BLaER1 (cell line): Measurements from ENCODE around the gene KLHL40.

Experiments used
- H3K27ac ChIP-seq: shearing (Covaris generic); formaldehyde crosslinking; 2 replicates; pipeline ENCODE4 v1.8.1; 2022
- H3K27me3 ChIP-seq: shearing (Covaris generic); formaldehyde crosslinking; 2 replicates; pipeline ENCODE4 v1.8.1; 2022
- H3K36me3 ChIP-seq: shearing (Covaris generic); formaldehyde crosslinking; 2 replicates; pipeline ENCODE4 v1.8.1; 2022
- H3K4me1 ChIP-seq: shearing (Covaris generic); formaldehyde crosslinking; 2 replicates; pipeline ENCODE4 v1.8.1; 2022
- H3K4me2 ChIP-seq: shearing (Covaris generic); formaldehyde crosslinking; 2 replicates; pipeline ENCODE4 v1.8.1; 2022
- H3K4me3 ChIP-seq: shearing (Covaris generic); formaldehyde crosslinking; 2 replicates; pipeline ENCODE4 v1.8.1; 2022
- H3K9ac ChIP-seq: shearing (Covaris generic); formaldehyde crosslinking; 2 replicates; pipeline ENCODE4 v1.8.1; 2022
- H3K9me3 ChIP-seq: shearing (Covaris generic); formaldehyde crosslinking; 2 replicates; pipeline ENCODE4 v1.8.1; 2022
- H4K20me1 ChIP-seq: shearing (Covaris generic); formaldehyde crosslinking; 2 replicates; pipeline ENCODE4 v1.8.1; 2022
- Cebpa-rat ChIP-seq: shearing (Covaris generic); IDR thresholded peaks from 2 replicates; pipeline ENCODE4 v1.8.1; 2022

The KLHL40 gene

GRCh38 chr3:42680271-42680670 lies 5.1 kb upstream of the KLHL40 start:
- no peak overlapping the region for H3K4me2 ChIP-seq
- H3K9me3 ChIP-seq, result peaks cover 13% of the 10 kb centered on the region
- H3K27me3 ChIP-seq, result no peaks in the 10 kb centered on the region
- TF ChIP-seq Cebpa-rat, result no peak
- no peaks in the 10 kb centered on the region for H4K20me1 ChIP-seq
- no peak overlapping the region for H3K27ac ChIP-seq
- no peaks in the 10 kb centered on the region for H3K36me3 ChIP-seq
- H3K4me3 ChIP-seq, result no peak overlapping the region
- H3K4me1 ChIP-seq, result no peaks in the 10 kb centered on the region
- H3K9ac ChIP-seq, result no peak overlapping the region

GRCh38 chr3:42680806-42681205 lies 4.5 kb upstream of the KLHL40 start:
- Histone ChIP-seq H3K4me2 (no peak overlapping the region), H3K4me1 (no peaks in the 10 kb centered on the region), H3K4me3 (no peak overlapping the region), H4K20me1 (no peaks in the 10 kb centered on the region), H3K36me3 (no peaks in the 10 kb centered on the region), H3K9ac (no peak overlapping the region), H3K27me3 (no peaks in the 10 kb centered on the region), H3K9me3 (peaks cover 13% of the 10 kb centered on the region), H3K27ac (no peak overlapping the region)
- TF ChIP-seq Cebpa-rat, result no peak

- Histone ChIP-seq H4K20me1 (no peaks in the 10 kb centered on the region), H3K4me3 (no peak overlapping the region), H3K9me3 (peaks cover 7% of the 10 kb centered on the region; the same call in 1 of the 2 replicates), H3K27me3 (no peaks in the 10 kb centered on the region), H3K36me3 (no peaks in the 10 kb centered on the region), H3K9ac (no peak overlapping the region), H3K4me1 (no peaks in the 10 kb centered on the region), H3K27ac (no peak overlapping the region), H3K4me2 (no peak overlapping the region)
- no peak for TF ChIP-seq Cebpa-rat
These were observed 3.8 kb upstream of the KLHL40 start for GRCh38 chr3:42681361-42682038.

- no peaks in the 10 kb centered on the region for H3K27me3 ChIP-seq
- H3K9me3 ChIP-seq, result peaks cover 3% of the 10 kb centered on the region; the same call in 1 of the 2 replicates
- H3K4me2 ChIP-seq, result no peak overlapping the region
- no peak overlapping the region for H3K27ac ChIP-seq
- H3K36me3 ChIP-seq, result no peaks in the 10 kb centered on the region
- H3K4me1 ChIP-seq, result no peaks in the 10 kb centered on the region
- H3K4me3 ChIP-seq, result no peak overlapping the region
- no peaks in the 10 kb centered on the region for H4K20me1 ChIP-seq
- TF ChIP-seq Cebpa-rat, result no peak
- no peak overlapping the region for H3K9ac ChIP-seq
These were observed 2.9 kb upstream of the KLHL40 start for GRCh38 chr3:42682301-42683070.

- Histone ChIP-seq H3K4me2 (no peak overlapping the region), H3K9ac (no peak overlapping the region), H3K36me3 (no peaks in the 10 kb centered on the region), H3K4me1 (0 out of 2 replicates have a peak, but pooled peaks cover 6% of the 10 kb centered on the region), H3K9me3 (no peaks in the 10 kb centered on the region), H3K4me3 (no peak overlapping the region), H3K27me3 (no peaks in the 10 kb centered on the region), H4K20me1 (no peaks in the 10 kb centered on the region), H3K27ac (no peak overlapping the region)
- TF ChIP-seq Cebpa-rat, result no peak
These were observed 1.3 kb upstream of the KLHL40 start for GRCh38 chr3:42683875-42684598.

GRCh38 chr3:42684632-42685362 lies 540 bp upstream of the KLHL40 start:
- no peak overlapping the region for H3K4me2 ChIP-seq
- no peak for TF ChIP-seq Cebpa-rat
- H3K9ac ChIP-seq, result no peak overlapping the region
- no peaks in the 10 kb centered on the region for H3K9me3 ChIP-seq
- H3K4me3 ChIP-seq, result no peak overlapping the region
- 0 out of 2 replicates have a peak, but pooled peaks cover 14% of the 10 kb centered on the region for H3K4me1 ChIP-seq
- H3K36me3 ChIP-seq, result no peaks in the 10 kb centered on the region
- H3K27me3 ChIP-seq, result no peaks in the 10 kb centered on the region
- no peak overlapping the region for H3K27ac ChIP-seq
- no peaks in the 10 kb centered on the region for H4K20me1 ChIP-seq

GRCh38 chr3:42685891-42686820 lies 819 bp downstream of the KLHL40 start:
- no peaks in the 10 kb centered on the region for H3K36me3 ChIP-seq
- no peak for TF ChIP-seq Cebpa-rat

GRCh38 chr3:42686832-42687650 lies 1.7 kb downstream of the KLHL40 start:
- H3K4me1 ChIP-seq, result peaks cover 34% of the 10 kb centered on the region
- H3K4me2 ChIP-seq, result no peak overlapping the region
- H3K36me3 ChIP-seq, result no peaks in the 10 kb centered on the region
- H4K20me1 ChIP-seq, result no peaks in the 10 kb centered on the region
- H3K27ac ChIP-seq, result no peak overlapping the region
- H3K9me3 ChIP-seq, result no peaks in the 10 kb centered on the region
- H3K27me3 ChIP-seq, result no peaks in the 10 kb centered on the region
- no peak overlapping the region for H3K4me3 ChIP-seq
- no peak for TF ChIP-seq Cebpa-rat
- H3K9ac ChIP-seq, result no peak overlapping the region

More at GRCh38 chr3:42685891-42686820, 819 bp downstream of the KLHL40 start:
- Histone ChIP-seq H3K27me3 (no peaks in the 10 kb centered on the region), H3K4me3 (no peak overlapping the region), H3K4me1 (peaks cover 26% of the 10 kb centered on the region), H3K4me2 (no peak overlapping the region), H3K27ac (no peak overlapping the region), H4K20me1 (no peaks in the 10 kb centered on the region), H3K9me3 (no peaks in the 10 kb centered on the region), H3K9ac (no peak overlapping the region)
